Measurements from ENCODE around the gene GPR137B. TPM values are rescaled to one million over a fixed set of nuclear protein-coding genes. Genes with fewer than 3 reads are reported as not detected.
A peak's percentile ranks its signal among the peaks of the same experiment; 100 is the strongest.

Gene GPR137B
- total and polyA plus RNA-seq, 2 donors, result 4.2 to 15.7 TPM

DNA sequence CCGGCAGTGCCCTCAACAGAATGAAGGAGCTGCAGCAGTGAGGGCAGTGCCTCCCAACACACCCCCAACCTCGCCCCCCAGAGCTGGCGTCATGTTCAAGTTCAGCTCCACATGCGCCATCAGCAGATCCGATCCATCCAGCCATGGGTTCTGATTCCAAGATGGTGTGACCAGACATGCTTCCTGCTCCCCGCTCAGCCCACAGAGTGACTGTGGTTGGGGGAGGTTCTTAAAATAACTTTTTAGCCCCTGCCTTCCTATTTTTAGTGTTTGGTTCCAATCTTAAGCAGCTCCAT is 30.1 kb upstream of the GPR137B start:
- H3K36me3 ChIP-seq (ENCODE audit: control insufficient read depth in 2 of 2, insufficient read depth in 2 of 2, low read length in 1 of 2), result no peaks in the 10 kb centered on the region
- H3K27ac ChIP-seq (ENCODE audit: low read depth in 1 of 2, low read length in 1 of 2), result no peak overlapping the region
- DNase-seq (ENCODE audit: low read depth in 6 of 9, low spot score in 9 of 9), result no peak
- no peaks in the 10 kb centered on the region for H3K9me3 ChIP-seq (ENCODE audit: control insufficient read depth in 2 of 2, insufficient read depth in 1 of 2, low read length in 1 of 2)
- 91% methylated on average over 6 of the region's 6 CpGs for WGBS
- no peaks in the 10 kb centered on the region for H3K27me3 ChIP-seq (ENCODE audit: control insufficient read depth in 2 of 2, insufficient read depth in 1 of 2, low read length in 1 of 2)
- no peak overlapping the region for H3K4me3 ChIP-seq (ENCODE audit: low read length in 2 of 2)
- no peaks in the 10 kb centered on the region for H3K4me1 ChIP-seq (ENCODE audit: control insufficient read depth in 2 of 2, insufficient read depth in 2 of 2, low read length in 2 of 2)

DNA sequence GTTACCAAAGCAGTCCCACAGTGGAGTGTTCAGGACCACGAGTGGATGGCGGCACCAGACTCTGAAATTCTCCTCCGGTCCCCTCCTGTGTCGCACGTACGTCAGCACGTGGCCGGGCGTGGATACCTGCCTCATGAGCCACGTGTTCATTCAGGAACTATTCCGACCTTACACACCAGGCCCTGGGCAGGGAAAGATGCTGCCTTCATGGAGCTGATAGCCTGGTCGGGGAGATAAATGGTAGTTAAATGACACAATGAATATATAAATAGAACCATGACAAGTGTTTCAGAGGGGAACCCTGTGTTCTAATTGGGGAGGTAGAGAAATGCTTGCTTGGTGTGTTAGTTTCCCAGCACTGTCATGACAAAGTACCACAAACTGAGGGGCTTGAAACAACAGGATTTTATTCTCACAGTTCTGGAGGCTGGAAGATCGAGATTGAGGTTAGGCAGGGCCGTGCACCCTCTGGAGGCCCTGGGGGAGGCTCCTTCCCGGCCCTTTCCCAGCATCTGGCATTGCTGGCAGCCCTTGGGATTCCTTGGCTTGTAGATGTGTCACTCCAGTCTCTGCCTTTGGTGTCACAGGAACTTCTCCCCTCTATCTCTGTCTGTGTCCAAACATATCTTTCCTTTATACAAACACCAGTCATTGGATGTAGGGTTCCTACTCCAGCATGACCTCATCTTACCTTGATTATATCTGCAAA is 28.9 kb upstream of the GPR137B start:
- Histone ChIP-seq H3K4me3 (ENCODE audit: low read length in 2 of 2) (no peak overlapping the region), H3K27ac (ENCODE audit: low read depth in 1 of 2, low read length in 1 of 2) (no peak overlapping the region), H3K9me3 (ENCODE audit: control insufficient read depth in 2 of 2, insufficient read depth in 1 of 2, low read length in 1 of 2) (no peaks in the 10 kb centered on the region), H3K4me1 (ENCODE audit: control insufficient read depth in 2 of 2, insufficient read depth in 2 of 2, low read length in 2 of 2) (no peaks in the 10 kb centered on the region), H3K27me3 (ENCODE audit: control insufficient read depth in 2 of 2, insufficient read depth in 1 of 2, low read length in 1 of 2) (peaks cover 0 to 3% of the 10 kb centered on the region in 2 donors), H3K36me3 (ENCODE audit: control insufficient read depth in 2 of 2, insufficient read depth in 2 of 2, low read length in 1 of 2) (no peaks in the 10 kb centered on the region)
- WGBS, result 89% methylated on average over 15 of the region's 15 CpGs
- no peak for DNase-seq (ENCODE audit: low read depth in 6 of 9, low spot score in 9 of 9)

DNA sequence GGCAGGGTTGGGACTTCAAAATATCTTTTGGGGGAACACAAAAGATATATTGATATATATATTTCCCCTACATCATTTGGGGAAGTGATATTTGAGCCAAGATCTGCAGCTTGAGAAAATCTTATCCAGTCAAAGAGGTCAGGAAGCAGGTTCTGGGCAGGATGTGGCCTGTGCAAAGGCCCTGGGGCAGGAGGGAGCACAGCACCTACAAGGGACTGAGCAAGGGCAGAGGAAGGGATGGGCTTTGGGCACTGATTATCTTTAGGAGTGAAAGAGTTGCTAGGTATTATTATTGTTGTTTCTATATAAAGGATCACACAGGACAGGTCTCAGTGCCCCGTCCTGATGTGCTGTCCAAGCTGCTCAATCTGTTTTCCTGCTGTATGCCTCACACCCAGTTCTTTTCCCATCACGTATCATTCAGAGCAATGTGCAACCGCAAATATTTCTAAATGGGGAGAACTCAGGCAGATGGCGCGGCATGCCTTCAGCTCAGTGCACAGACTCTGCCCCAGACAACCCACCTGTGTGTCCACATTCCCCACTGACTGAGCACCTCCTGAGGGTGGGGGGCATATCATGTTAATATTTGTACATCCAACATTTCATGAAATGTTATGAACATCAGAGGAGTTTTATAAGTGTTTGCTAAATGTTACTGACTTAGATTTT is 28.1 kb upstream of the GPR137B start:
- Histone ChIP-seq H3K27ac (ENCODE audit: low read depth in 1 of 2, low read length in 1 of 2) (no peak overlapping the region), H3K36me3 (ENCODE audit: control insufficient read depth in 2 of 2, insufficient read depth in 2 of 2, low read length in 1 of 2) (no peaks in the 10 kb centered on the region), H3K4me3 (ENCODE audit: low read length in 2 of 2) (no peak overlapping the region), H3K27me3 (ENCODE audit: control insufficient read depth in 2 of 2, insufficient read depth in 1 of 2, low read length in 1 of 2) (peaks cover 0 to 3% of the 10 kb centered on the region in 2 donors), H3K9me3 (ENCODE audit: control insufficient read depth in 2 of 2, insufficient read depth in 1 of 2, low read length in 1 of 2) (no peaks in the 10 kb centered on the region), H3K4me1 (ENCODE audit: control insufficient read depth in 2 of 2, insufficient read depth in 2 of 2, low read length in 2 of 2) (no peaks in the 10 kb centered on the region)
- no peak for DNase-seq (ENCODE audit: low read depth in 6 of 9, low spot score in 9 of 9)
- 89% methylated on average over 5 of the region's 5 CpGs for WGBS

DNA sequence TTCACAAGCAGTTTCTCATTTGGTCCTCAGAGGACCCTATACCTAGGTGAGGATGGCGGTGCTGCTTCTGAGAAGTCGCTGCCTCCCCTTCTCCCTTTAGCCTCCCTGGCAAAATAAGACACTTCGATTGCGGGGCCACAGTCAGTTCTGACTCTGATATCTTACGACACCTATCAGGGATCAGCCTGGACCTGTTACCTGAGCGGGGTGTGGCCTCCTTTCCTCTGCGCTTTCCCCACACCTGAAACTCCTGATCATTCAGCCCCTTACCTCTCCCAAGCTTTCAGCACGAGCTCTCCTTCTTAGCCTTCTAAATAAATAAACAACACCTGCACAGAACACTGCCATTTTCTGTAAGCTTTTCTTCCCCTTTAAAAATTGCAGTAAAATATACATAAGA is 24.6 kb upstream of the GPR137B start:
- Histone ChIP-seq H3K4me1 (ENCODE audit: control insufficient read depth in 2 of 2, insufficient read depth in 2 of 2, low read length in 2 of 2) (peaks cover 5 to 8% of the 10 kb centered on the region in 2 donors), H3K27ac (ENCODE audit: low read depth in 1 of 2, low read length in 1 of 2) (no peak overlapping the region), H3K9me3 (ENCODE audit: control insufficient read depth in 2 of 2, insufficient read depth in 1 of 2, low read length in 1 of 2) (no peaks in the 10 kb centered on the region), H3K27me3 (ENCODE audit: control insufficient read depth in 2 of 2, insufficient read depth in 1 of 2, low read length in 1 of 2) (peaks cover 0 to 20% of the 10 kb centered on the region in 2 donors), H3K4me3 (ENCODE audit: low read length in 2 of 2) (no peak overlapping the region), H3K36me3 (ENCODE audit: control insufficient read depth in 2 of 2, insufficient read depth in 2 of 2, low read length in 1 of 2) (no peaks in the 10 kb centered on the region)
- WGBS, result 82% methylated on average over 8 of the region's 8 CpGs
- DNase-seq (ENCODE audit: low read depth in 6 of 9, low spot score in 9 of 9), result no peak

DNA sequence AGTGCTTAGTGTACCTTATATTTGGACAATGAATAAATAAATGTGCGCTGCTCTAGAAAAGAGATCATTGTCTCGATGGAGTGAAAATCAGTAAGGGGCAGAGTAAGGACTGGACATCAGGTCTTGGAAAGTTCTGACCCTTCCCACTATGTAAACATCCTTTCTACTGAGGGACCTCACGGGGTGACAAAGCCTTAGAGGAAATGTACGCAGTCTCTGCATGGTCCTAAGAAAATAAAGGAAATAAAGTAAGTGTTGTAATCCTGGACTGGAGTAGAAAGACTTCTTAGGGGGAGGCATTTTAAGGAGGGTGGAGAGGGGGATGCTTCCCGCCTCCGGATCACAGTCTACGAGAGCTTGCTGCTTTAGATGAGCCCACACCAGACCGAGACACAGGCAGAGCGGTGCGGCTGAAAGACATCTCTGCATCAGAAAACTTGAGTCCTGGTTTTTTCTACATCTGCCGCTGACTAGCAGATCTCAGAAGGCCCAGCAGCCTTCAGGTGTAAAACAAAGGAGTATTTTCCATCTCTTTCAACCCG is 22.3 kb upstream of the GPR137B start:
- no peak for DNase-seq (ENCODE audit: low read depth in 6 of 9, low spot score in 9 of 9)
- no peaks in the 10 kb centered on the region for H3K9me3 ChIP-seq (ENCODE audit: control insufficient read depth in 2 of 2, insufficient read depth in 1 of 2, low read length in 1 of 2)
- H3K4me3 ChIP-seq (ENCODE audit: low read length in 2 of 2), result no peak overlapping the region
- peaks cover 5 to 8% of the 10 kb centered on the region in 2 donors for H3K4me1 ChIP-seq (ENCODE audit: control insufficient read depth in 2 of 2, insufficient read depth in 2 of 2, low read length in 2 of 2)
- H3K36me3 ChIP-seq (ENCODE audit: control insufficient read depth in 2 of 2, insufficient read depth in 2 of 2, low read length in 1 of 2), result no peaks in the 10 kb centered on the region
- H3K27ac ChIP-seq (ENCODE audit: low read depth in 1 of 2, low read length in 1 of 2), result no peak overlapping the region
- 93% methylated on average over 12 of the region's 12 CpGs for WGBS
- H3K27me3 ChIP-seq (ENCODE audit: control insufficient read depth in 2 of 2, insufficient read depth in 1 of 2, low read length in 1 of 2), result peaks cover 0 to 22% of the 10 kb centered on the region in 2 donors

DNA sequence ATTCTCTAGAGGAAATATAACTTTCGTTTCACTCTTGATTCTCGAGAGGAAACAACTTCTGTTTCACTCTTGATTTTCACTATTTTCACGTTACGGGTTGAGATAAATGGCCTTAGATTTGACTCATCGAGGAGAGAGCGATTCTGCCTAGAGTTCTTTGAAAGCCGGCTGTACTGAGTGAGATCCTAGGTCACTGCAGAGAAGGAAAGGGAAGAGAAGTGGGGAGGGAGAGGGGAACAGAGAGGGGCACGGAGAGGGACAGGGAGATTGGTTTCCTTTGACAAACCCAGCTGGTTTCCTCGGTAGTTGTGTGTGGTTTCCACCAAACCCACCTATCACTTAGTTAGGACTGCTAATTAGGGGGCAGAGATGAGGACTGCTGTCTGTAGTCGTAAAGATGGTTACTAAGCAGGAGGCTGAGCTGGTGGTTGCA is 21.6 kb upstream of the GPR137B start:
- WGBS, result 9% methylated on average over 10 of the region's 10 CpGs
- H3K9me3 ChIP-seq (ENCODE audit: control insufficient read depth in 2 of 2, insufficient read depth in 1 of 2, low read length in 1 of 2), result no peaks in the 10 kb centered on the region
- peaks cover 0 to 22% of the 10 kb centered on the region in 2 donors for H3K27me3 ChIP-seq (ENCODE audit: control insufficient read depth in 2 of 2, insufficient read depth in 1 of 2, low read length in 1 of 2)
- H3K4me1 ChIP-seq (ENCODE audit: control insufficient read depth in 2 of 2, insufficient read depth in 2 of 2, low read length in 2 of 2), result peaks cover 5 to 8% of the 10 kb centered on the region in 2 donors
- H3K36me3 ChIP-seq (ENCODE audit: control insufficient read depth in 2 of 2, insufficient read depth in 2 of 2, low read length in 1 of 2), result no peaks in the 10 kb centered on the region
- H3K27ac ChIP-seq (ENCODE audit: low read depth in 1 of 2, low read length in 1 of 2), result peak overlapping the region in 1 of 2 donors; percentile 31
- H3K4me3 ChIP-seq (ENCODE audit: low read length in 2 of 2), result peak overlapping the region in 1 of 2 donors; percentile 31
- DNase-seq (ENCODE audit: low read depth in 6 of 9, low spot score in 9 of 9), result no peak

DNA sequence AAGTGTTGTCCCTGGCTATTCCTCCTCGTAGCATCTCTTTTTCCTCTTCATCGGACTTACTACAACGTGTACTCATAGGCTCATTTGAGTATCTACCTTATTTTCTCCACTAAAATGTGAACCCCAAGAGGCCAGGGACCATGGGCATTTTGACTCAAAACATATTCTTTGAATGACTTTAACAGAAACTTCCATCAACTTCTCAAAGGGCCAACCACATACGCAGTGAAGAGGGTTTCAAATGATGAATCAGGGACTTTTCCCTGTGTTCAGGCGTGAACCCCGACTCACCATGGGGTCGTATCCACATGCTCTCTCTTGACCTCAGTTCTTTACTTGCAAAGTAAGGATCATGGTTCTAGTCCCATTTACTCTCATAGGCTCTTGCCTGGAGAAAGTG is 20.2 kb upstream of the GPR137B start:
- no peak overlapping the region for H3K27ac ChIP-seq (ENCODE audit: low read depth in 1 of 2, low read length in 1 of 2)
- H3K4me1 ChIP-seq (ENCODE audit: control insufficient read depth in 2 of 2, insufficient read depth in 2 of 2, low read length in 2 of 2), result peaks cover 5 to 8% of the 10 kb centered on the region in 2 donors
- peaks cover 0 to 22% of the 10 kb centered on the region in 2 donors for H3K27me3 ChIP-seq (ENCODE audit: control insufficient read depth in 2 of 2, insufficient read depth in 1 of 2, low read length in 1 of 2)
- no peak overlapping the region for H3K4me3 ChIP-seq (ENCODE audit: low read length in 2 of 2)
- no peaks in the 10 kb centered on the region for H3K36me3 ChIP-seq (ENCODE audit: control insufficient read depth in 2 of 2, insufficient read depth in 2 of 2, low read length in 1 of 2)
- H3K9me3 ChIP-seq (ENCODE audit: control insufficient read depth in 2 of 2, insufficient read depth in 1 of 2, low read length in 1 of 2), result no peaks in the 10 kb centered on the region
- no peak for DNase-seq (ENCODE audit: low read depth in 6 of 9, low spot score in 9 of 9)
- 98% methylated on average over 7 of the region's 7 CpGs for WGBS

DNA sequence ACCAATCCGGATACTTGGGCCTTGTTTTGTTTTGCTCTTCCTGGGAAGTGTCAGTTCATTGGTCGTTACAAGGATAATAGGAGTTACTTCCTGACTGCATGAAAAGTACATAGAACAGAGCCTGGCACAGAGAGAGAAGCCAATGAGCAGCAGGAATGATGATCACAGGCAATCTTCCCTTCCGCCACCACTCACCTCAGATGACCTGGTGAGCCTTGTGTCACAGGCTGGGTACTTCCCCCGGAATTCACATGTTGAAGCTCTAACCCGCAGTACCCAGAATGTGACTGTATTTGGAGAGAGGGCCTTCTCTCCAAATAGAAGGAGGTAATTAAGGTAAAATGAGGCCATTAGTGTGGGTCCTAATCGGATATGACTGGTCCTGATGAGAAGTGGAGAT is 18.8 kb upstream of the GPR137B start:
- 97% methylated on average over 6 of the region's 6 CpGs for WGBS
- H3K4me1 ChIP-seq (ENCODE audit: control insufficient read depth in 2 of 2, insufficient read depth in 2 of 2, low read length in 2 of 2), result peaks cover 5 to 8% of the 10 kb centered on the region in 2 donors

DNA sequence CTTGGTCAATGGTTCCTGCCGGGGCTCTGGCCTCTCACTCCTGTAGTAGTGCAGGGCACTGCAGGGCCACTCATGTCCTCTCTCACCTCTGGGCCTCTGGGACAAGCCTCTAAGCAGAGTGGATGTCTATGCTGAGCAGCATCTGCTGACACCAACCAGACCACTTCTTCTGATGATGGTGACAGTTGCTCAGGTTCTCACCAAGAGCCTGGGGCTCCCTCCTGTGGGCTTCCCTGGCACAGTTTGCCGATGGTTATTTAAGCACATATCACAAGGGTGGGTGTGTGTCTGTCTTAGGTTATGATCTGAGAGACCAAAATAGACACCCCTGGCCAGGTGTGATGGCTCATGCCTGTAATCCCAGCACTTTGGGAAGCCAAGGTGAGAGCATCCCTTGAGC is 17.4 kb upstream of the GPR137B start:
- peaks cover 5 to 8% of the 10 kb centered on the region in 2 donors for H3K4me1 ChIP-seq (ENCODE audit: control insufficient read depth in 2 of 2, insufficient read depth in 2 of 2, low read length in 2 of 2)
- WGBS, result 95% methylated on average over 2 of the region's 2 CpGs
- no peaks in the 10 kb centered on the region for H3K9me3 ChIP-seq (ENCODE audit: control insufficient read depth in 2 of 2, insufficient read depth in 1 of 2, low read length in 1 of 2)
- H3K27ac ChIP-seq (ENCODE audit: low read depth in 1 of 2, low read length in 1 of 2), result no peak overlapping the region
- H3K36me3 ChIP-seq (ENCODE audit: control insufficient read depth in 2 of 2, insufficient read depth in 2 of 2, low read length in 1 of 2), result no peaks in the 10 kb centered on the region
- DNase-seq (ENCODE audit: low read depth in 6 of 9, low spot score in 9 of 9), result no peak
- H3K27me3 ChIP-seq (ENCODE audit: control insufficient read depth in 2 of 2, insufficient read depth in 1 of 2, low read length in 1 of 2), result peaks cover 0 to 14% of the 10 kb centered on the region in 2 donors
- no peak overlapping the region for H3K4me3 ChIP-seq (ENCODE audit: low read length in 2 of 2)

More for the DNA sequence above, 18.8 kb upstream of the GPR137B start:
- DNase-seq (ENCODE audit: low read depth in 6 of 9, low spot score in 9 of 9), result no peak
- Histone ChIP-seq H3K27me3 (ENCODE audit: control insufficient read depth in 2 of 2, insufficient read depth in 1 of 2, low read length in 1 of 2) (peaks cover 0 to 19% of the 10 kb centered on the region in 2 donors), H3K27ac (ENCODE audit: low read depth in 1 of 2, low read length in 1 of 2) (no peak overlapping the region), H3K36me3 (ENCODE audit: control insufficient read depth in 2 of 2, insufficient read depth in 2 of 2, low read length in 1 of 2) (no peaks in the 10 kb centered on the region), H3K9me3 (ENCODE audit: control insufficient read depth in 2 of 2, insufficient read depth in 1 of 2, low read length in 1 of 2) (no peaks in the 10 kb centered on the region), H3K4me3 (ENCODE audit: low read length in 2 of 2) (no peak overlapping the region)
